GM23338 (cell line): ENCODE measurements around the gene MEGF11. TPM values are rescaled to one million over a fixed set of nuclear protein-coding genes. Genes with fewer than 3 reads are reported as not detected.

Source experiments
- ATAC-seq: fragments of 200-7000 bp; cut with Tn5 transposase; 3 replicates; pipeline ENCODE4 v1.9.1; 2020
- DNase-seq: peaks from one replicate; pipeline ENCODE4 v3.0.0-alpha.2; 2015; ENCODE audit warnings: low spot score
- H2AFZ ChIP-seq: fragments of 200-600 bp; sonication (generic); 2 replicates; pipeline ENCODE4 v1.8.0; 2016; ENCODE audit warnings: antibody characterized with exemption, mild to moderate bottlenecking, moderate library complexity
- H3F3A ChIP-seq: fragments of 200-600 bp; sonication (generic); replicated peaks from 2 replicates; pipeline ENCODE4 v1.8.0; 2017; ENCODE audit warnings: antibody characterized with exemption, mixed run types, low read depth
- H3K27ac ChIP-seq: fragments of 200-600 bp; sonication (generic); 2 replicates; pipeline ENCODE4 v1.6.1; 2016; ENCODE audit warnings: low read depth
- H3K27me3 ChIP-seq: fragments of 200-600 bp; sonication (generic); 2 replicates; pipeline ENCODE4 v1.8.0; 2016; ENCODE audit warnings: mild to moderate bottlenecking, mixed run types, moderate library complexity; ENCODE audit not compliant: insufficient read depth
- H3K36me3 ChIP-seq: fragments of 200-600 bp; sonication (generic); 2 replicates; pipeline ENCODE4 v1.8.0; 2016; ENCODE audit warnings: mild to moderate bottlenecking; ENCODE audit not compliant: insufficient read depth
- H3K4me1 ChIP-seq: fragments of 200-600 bp; sonication (generic); 2 replicates; pipeline ENCODE4 v1.8.0; 2016; ENCODE audit warnings: mild to moderate bottlenecking, moderate library complexity; ENCODE audit not compliant: insufficient read depth
- H3K4me2 ChIP-seq: fragments of 200-600 bp; sonication (generic); 2 replicates; pipeline ENCODE4 v1.7.1; 2017; ENCODE audit warnings: mixed run types
- H3K4me3 ChIP-seq: fragments of 200-600 bp; sonication (generic); 2 replicates; pipeline ENCODE4 v1.6.1; 2016; ENCODE audit warnings: mixed run types
- H3K79me2 ChIP-seq: fragments of 200-600 bp; sonication (generic); replicated peaks from 2 replicates; pipeline ENCODE4 v1.8.0; 2017; ENCODE audit warnings: mild to moderate bottlenecking; ENCODE audit not compliant: insufficient read depth
- H3K9me2 ChIP-seq: fragments of 200-600 bp; sonication (generic); 2 replicates; pipeline ENCODE4 v1.8.0; 2017; ENCODE audit not compliant: insufficient read depth
- H4K20me1 ChIP-seq: fragments of 200-600 bp; sonication (generic); replicated peaks from 2 replicates; pipeline ENCODE4 v1.8.0; 2017; ENCODE audit warnings: mild to moderate bottlenecking; ENCODE audit not compliant: insufficient read depth
- H3K27ac Mint-ChIP-seq: 2 replicates; pipeline ENCODE4 v1.8.0; 2020; ENCODE audit warnings: inconsistent platforms, mild to moderate bottlenecking, moderate library complexity, mixed read lengths
- H3K27me3 Mint-ChIP-seq: 3 replicates; pipeline ENCODE4 v1.8.0; 2022; ENCODE audit warnings: low read depth, mild to moderate bottlenecking, moderate library complexity, mixed read lengths, inconsistent platforms; ENCODE audit not compliant: insufficient read depth, poor library complexity
- H3K36me3 Mint-ChIP-seq: 3 replicates; pipeline ENCODE4 v1.8.0; 2021; ENCODE audit warnings: low read depth, mild to moderate bottlenecking, inconsistent platforms, moderate library complexity, mixed read lengths
- H3K4me1 Mint-ChIP-seq: 3 replicates; pipeline ENCODE4 v1.8.0; 2020; ENCODE audit warnings: mild to moderate bottlenecking, inconsistent platforms, mixed read lengths
- H3K4me3 Mint-ChIP-seq: 3 replicates; pipeline ENCODE4 v1.8.0; 2021; ENCODE audit warnings: moderate library complexity, mild to moderate bottlenecking, inconsistent platforms, mixed read lengths
- H3K9me3 Mint-ChIP-seq: 3 replicates; pipeline ENCODE4 v1.8.0; 2020; ENCODE audit warnings: moderate library complexity, mild to moderate bottlenecking, inconsistent platforms, mixed read lengths
- CREB1 ChIP-seq: fragments of 250-450 bp; sonication (Bioruptor Pico); IDR thresholded peaks from 2 replicates; pipeline ENCODE4 v1.5.0; 2020; ENCODE audit warnings: low read depth, mild to moderate bottlenecking, moderate library complexity
- ETS1 ChIP-seq: IDR thresholded peaks from 2 replicates; pipeline ENCODE4 v1.6.1; 2016; ENCODE audit warnings: antibody characterized with exemption
- EZH2 ChIP-seq: fragments of 200-600 bp; sonication (generic); IDR thresholded peaks from one replicate; pipeline ENCODE4 v1.8.0; 2017; ENCODE audit warnings: antibody characterized with exemption, mild to moderate bottlenecking, low read depth; ENCODE audit not compliant: unreplicated experiment
- EZH2phosphoT487 ChIP-seq: fragments of 200-600 bp; sonication (generic); IDR thresholded peaks from one replicate; pipeline ENCODE4 v1.8.1; 2018; ENCODE audit warnings: antibody characterized with exemption; ENCODE audit not compliant: unreplicated experiment
- JUNB ChIP-seq: IDR thresholded peaks from one replicate; pipeline ENCODE4 v1.6.1; 2016; ENCODE audit warnings: antibody characterized with exemption; ENCODE audit not compliant: unreplicated experiment
- NANOG ChIP-seq: IDR thresholded peaks from 2 replicates; pipeline ENCODE4 v1.6.1; 2016; ENCODE audit warnings: antibody characterized with exemption, borderline replicate concordance
- POLR2AphosphoS5 ChIP-seq: IDR thresholded peaks from 2 replicates; pipeline ENCODE4 v1.6.1; 2016; ENCODE audit warnings: antibody characterized with exemption, low read depth
- STAT1 ChIP-seq: IDR thresholded peaks from one replicate; pipeline ENCODE4 v1.6.1; 2016; ENCODE audit warnings: antibody characterized with exemption; ENCODE audit not compliant: unreplicated experiment
- ZNF114 ChIP-seq: fragments of 250-450 bp; sonication (Bioruptor Pico); IDR thresholded peaks from 2 replicates; pipeline ENCODE4 v1.5.0; 2020; ENCODE audit warnings: mild to moderate bottlenecking, moderate library complexity
- ZNF331 ChIP-seq: fragments of 250-450 bp; sonication (Bioruptor Pico); IDR thresholded peaks from 2 replicates; pipeline ENCODE4 v1.5.0; 2020; ENCODE audit warnings: low read depth, mild to moderate bottlenecking, moderate library complexity
- polyA plus RNA-seq: library from polyadenylated mRNA; unstranded; fragments of >200 nt; fragmentation: Nextera tagmentation; extraction: Ambion mirVana; gene quantifications from 2 replicates; pipeline ENCODE4 v1.2.1, GENCODE V29; 2016
- total RNA-seq: library from RNA; depleted of rRNA; stranded (reverse); fragments of >200 nt; shearing (Covaris generic); gene quantifications from 2 replicates; pipeline ENCODE4 v1.2.3, GENCODE V29; 2014
- TF ChIP-seq, protein P1 (sequence below): IDR thresholded peaks from one replicate; pipeline ENCODE4 v1.6.1; 2018; ENCODE audit warnings: antibody characterized with exemption; ENCODE audit not compliant: unreplicated experiment
- TF ChIP-seq, protein P2 (sequence below): fragments of 250-450 bp; sonication (Bioruptor Pico); IDR thresholded peaks from 2 replicates; pipeline ENCODE4 v1.5.0; 2020; ENCODE audit warnings: mild to moderate bottlenecking, moderate library complexity
- TF ChIP-seq, protein P3 (sequence below), 2 experiments: fragments of 200-600 bp in 1 of 2; sonication (generic) in 1 of 2; conservative IDR thresholded peaks; 2 replicates each; pipeline versions ENCODE4 v1.5.1 to v1.6.1; 2016 to 2017; ENCODE audit warnings: antibody characterized with exemption in 2 of 2, low read depth in 2 of 2, mild to moderate bottlenecking in 2 of 2, moderate library complexity in 1 of 2

Gene MEGF11
- total and polyA plus RNA-seq, 2 experiments from 2014 or later, result 1.3 to 1.9 TPM

- Histone ChIP-seq H3K36me3 (peaks cover 16% of the 10 kb centered on the region), H3K4me2 (no peak overlapping the region), H3K9me2 (no peaks in the 10 kb centered on the region), H3K27me3 (no peaks in the 10 kb centered on the region), H3K4me3 (no peak overlapping the region), H3K79me2 (peaks cover 82% of the 10 kb centered on the region), H3F3A (no peaks in the 10 kb centered on the region), H2AFZ (no peak overlapping the region), H3K4me1 (peaks cover 7% of the 10 kb centered on the region), H4K20me1 (peaks cover 33% of the 10 kb centered on the region), H3K27ac (no peak overlapping the region)
- DNase-seq, result no peak
- Mint-ChIP-seq H3K27me3 (peaks cover 13% of the 10 kb centered on the region), H3K36me3 (peaks cover 23% of the 10 kb centered on the region), H3K4me1 (peaks cover 9% of the 10 kb centered on the region; the same call in 2 of the 3 replicates), H3K4me3 (no peak overlapping the region), H3K9me3 (peaks cover 5% of the 10 kb centered on the region; the same call in 2 of the 3 replicates), H3K27ac (no peak overlapping the region)
- no peak for TF ChIP-seq ETS1
- TF ChIP-seq JUNB, result no peak
- no peak for TF ChIP-seq POLR2AphosphoS5
- no peak for TF ChIP-seq ZNF114 (CRISPR knock-in tag)
- TF ChIP-seq ZNF331 (CRISPR knock-in tag), result no peak
- no peak for TF ChIP-seq NANOG
- TF ChIP-seq EZH2, result no peak
- TF ChIP-seq, protein P1, sequence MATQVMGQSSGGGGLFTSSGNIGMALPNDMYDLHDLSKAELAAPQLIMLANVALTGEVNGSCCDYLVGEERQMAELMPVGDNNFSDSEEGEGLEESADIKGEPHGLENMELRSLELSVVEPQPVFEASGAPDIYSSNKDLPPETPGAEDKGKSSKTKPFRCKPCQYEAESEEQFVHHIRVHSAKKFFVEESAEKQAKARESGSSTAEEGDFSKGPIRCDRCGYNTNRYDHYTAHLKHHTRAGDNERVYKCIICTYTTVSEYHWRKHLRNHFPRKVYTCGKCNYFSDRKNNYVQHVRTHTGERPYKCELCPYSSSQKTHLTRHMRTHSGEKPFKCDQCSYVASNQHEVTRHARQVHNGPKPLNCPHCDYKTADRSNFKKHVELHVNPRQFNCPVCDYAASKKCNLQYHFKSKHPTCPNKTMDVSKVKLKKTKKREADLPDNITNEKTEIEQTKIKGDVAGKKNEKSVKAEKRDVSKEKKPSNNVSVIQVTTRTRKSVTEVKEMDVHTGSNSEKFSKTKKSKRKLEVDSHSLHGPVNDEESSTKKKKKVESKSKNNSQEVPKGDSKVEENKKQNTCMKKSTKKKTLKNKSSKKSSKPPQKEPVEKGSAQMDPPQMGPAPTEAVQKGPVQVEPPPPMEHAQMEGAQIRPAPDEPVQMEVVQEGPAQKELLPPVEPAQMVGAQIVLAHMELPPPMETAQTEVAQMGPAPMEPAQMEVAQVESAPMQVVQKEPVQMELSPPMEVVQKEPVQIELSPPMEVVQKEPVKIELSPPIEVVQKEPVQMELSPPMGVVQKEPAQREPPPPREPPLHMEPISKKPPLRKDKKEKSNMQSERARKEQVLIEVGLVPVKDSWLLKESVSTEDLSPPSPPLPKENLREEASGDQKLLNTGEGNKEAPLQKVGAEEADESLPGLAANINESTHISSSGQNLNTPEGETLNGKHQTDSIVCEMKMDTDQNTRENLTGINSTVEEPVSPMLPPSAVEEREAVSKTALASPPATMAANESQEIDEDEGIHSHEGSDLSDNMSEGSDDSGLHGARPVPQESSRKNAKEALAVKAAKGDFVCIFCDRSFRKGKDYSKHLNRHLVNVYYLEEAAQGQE, result no peak
- TF ChIP-seq STAT1, result no peak
- TF ChIP-seq, protein P2, sequence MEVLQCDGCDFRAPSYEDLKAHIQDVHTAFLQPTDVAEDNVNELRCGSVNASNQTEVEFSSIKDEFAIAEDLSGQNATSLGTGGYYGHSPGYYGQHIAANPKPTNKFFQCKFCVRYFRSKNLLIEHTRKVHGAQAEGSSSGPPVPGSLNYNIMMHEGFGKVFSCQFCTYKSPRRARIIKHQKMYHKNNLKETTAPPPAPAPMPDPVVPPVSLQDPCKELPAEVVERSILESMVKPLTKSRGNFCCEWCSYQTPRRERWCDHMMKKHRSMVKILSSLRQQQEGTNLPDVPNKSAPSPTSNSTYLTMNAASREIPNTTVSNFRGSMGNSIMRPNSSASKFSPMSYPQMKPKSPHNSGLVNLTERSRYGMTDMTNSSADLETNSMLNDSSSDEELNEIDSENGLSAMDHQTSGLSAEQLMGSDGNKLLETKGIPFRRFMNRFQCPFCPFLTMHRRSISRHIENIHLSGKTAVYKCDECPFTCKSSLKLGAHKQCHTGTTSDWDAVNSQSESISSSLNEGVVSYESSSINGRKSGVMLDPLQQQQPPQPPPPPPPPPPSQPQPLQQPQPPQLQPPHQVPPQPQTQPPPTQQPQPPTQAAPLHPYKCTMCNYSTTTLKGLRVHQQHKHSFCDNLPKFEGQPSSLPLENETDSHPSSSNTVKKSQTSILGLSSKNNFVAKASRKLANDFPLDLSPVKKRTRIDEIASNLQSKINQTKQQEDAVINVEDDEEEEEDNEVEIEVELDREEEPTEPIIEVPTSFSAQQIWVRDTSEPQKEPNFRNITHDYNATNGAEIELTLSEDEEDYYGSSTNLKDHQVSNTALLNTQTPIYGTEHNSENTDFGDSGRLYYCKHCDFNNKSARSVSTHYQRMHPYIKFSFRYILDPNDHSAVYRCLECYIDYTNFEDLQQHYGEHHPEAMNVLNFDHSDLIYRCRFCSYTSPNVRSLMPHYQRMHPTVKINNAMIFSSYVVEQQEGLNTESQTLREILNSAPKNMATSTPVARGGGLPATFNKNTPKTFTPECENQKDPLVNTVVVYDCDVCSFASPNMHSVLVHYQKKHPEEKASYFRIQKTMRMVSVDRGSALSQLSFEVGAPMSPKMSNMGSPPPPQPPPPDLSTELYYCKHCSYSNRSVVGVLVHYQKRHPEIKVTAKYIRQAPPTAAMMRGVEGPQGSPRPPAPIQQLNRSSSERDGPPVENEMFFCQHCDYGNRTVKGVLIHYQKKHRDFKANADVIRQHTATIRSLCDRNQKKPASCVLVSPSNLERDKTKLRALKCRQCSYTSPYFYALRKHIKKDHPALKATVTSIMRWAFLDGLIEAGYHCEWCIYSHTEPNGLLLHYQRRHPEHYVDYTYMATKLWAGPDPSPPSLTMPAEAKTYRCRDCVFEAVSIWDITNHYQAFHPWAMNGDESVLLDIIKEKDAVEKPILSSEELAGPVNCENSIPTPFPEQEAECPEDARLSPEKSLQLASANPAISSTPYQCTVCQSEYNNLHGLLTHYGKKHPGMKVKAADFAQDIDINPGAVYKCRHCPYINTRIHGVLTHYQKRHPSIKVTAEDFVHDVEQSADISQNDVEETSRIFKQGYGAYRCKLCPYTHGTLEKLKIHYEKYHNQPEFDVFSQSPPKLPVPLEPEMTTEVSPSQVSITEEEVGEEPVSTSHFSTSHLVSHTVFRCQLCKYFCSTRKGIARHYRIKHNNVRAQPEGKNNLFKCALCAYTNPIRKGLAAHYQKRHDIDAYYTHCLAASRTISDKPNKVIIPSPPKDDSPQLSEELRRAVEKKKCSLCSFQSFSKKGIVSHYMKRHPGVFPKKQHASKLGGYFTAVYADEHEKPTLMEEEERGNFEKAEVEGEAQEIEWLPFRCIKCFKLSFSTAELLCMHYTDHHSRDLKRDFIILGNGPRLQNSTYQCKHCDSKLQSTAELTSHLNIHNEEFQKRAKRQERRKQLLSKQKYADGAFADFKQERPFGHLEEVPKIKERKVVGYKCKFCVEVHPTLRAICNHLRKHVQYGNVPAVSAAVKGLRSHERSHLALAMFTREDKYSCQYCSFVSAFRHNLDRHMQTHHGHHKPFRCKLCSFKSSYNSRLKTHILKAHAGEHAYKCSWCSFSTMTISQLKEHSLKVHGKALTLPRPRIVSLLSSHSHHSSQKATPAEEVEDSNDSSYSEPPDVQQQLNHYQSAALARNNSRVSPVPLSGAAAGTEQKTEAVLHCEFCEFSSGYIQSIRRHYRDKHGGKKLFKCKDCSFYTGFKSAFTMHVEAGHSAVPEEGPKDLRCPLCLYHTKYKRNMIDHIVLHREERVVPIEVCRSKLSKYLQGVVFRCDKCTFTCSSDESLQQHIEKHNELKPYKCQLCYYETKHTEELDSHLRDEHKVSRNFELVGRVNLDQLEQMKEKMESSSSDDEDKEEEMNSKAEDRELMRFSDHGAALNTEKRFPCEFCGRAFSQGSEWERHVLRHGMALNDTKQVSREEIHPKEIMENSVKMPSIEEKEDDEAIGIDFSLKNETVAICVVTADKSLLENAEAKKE, result no peak
- no peak for TF ChIP-seq CREB1 (CRISPR knock-in tag)
- TF ChIP-seq EZH2phosphoT487, result no peak
- TF ChIP-seq, protein P3, sequence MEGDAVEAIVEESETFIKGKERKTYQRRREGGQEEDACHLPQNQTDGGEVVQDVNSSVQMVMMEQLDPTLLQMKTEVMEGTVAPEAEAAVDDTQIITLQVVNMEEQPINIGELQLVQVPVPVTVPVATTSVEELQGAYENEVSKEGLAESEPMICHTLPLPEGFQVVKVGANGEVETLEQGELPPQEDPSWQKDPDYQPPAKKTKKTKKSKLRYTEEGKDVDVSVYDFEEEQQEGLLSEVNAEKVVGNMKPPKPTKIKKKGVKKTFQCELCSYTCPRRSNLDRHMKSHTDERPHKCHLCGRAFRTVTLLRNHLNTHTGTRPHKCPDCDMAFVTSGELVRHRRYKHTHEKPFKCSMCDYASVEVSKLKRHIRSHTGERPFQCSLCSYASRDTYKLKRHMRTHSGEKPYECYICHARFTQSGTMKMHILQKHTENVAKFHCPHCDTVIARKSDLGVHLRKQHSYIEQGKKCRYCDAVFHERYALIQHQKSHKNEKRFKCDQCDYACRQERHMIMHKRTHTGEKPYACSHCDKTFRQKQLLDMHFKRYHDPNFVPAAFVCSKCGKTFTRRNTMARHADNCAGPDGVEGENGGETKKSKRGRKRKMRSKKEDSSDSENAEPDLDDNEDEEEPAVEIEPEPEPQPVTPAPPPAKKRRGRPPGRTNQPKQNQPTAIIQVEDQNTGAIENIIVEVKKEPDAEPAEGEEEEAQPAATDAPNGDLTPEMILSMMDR (conservative IDR thresholded peaks at IDR 0.05; ENCODE audit: low read depth in 2 of 2), result no peak
- no peak for ATAC-seq
Observed at GRCh38 chr15:65873256-65873655, 380.3 kb downstream of the MEGF11 start.
